Keratinocyte (primary cell): ENCODE measurements around the gene IPMK. TPM values are rescaled to one million over a fixed set of nuclear protein-coding genes. Genes with fewer than 3 reads are reported as not detected.

Experiments
- DNase-seq: peaks from one replicate; pipeline ENCODE4 v3.0.0-alpha.2; 2011; ENCODE audit warnings: low read depth, missing footprints, low spot score
- FAIRE-seq: peaks from 2 replicates; lab custom pipeline; 2011; peaks lifted over from hg19 to GRCh38; lab: Jason Lieb, UNC
- H2AFZ ChIP-seq: 2 replicates; pipeline ENCODE4 v1.6.0; 2012; ENCODE audit warnings: low read length, control low read depth, inconsistent platforms; ENCODE audit not compliant: control insufficient read depth
- H3K27ac ChIP-seq: 2 replicates; pipeline ENCODE4 v1.5.1; 2011; ENCODE audit warnings: low read length; ENCODE audit not compliant: control insufficient read depth, insufficient read depth
- H3K27me3 ChIP-seq: 3 replicates; pipeline ENCODE4 v1.6.0; 2011; ENCODE audit warnings: low read length; ENCODE audit not compliant: control insufficient read depth, insufficient read depth; ENCODE audit errors: extremely low read depth
- H3K36me3 ChIP-seq, 2 experiments: 2 replicates in 1 of 2; 3 replicates in 1 of 2; pipeline ENCODE4 v1.5.1; 2011; ENCODE audit warnings: low read length in 2 of 2, mild to moderate bottlenecking in 1 of 2; ENCODE audit not compliant: control insufficient read depth in 2 of 2, insufficient read depth in 2 of 2; ENCODE audit errors: extremely low read depth in 1 of 2
- H3K4me1 ChIP-seq: 3 replicates; pipeline ENCODE4 v1.5.1; 2011; ENCODE audit warnings: low read length; ENCODE audit not compliant: control insufficient read depth, insufficient read depth; ENCODE audit errors: extremely low read depth
- H3K4me2 ChIP-seq: 3 replicates; pipeline ENCODE4 v1.6.0; 2011; ENCODE audit warnings: low read depth, low read length; ENCODE audit not compliant: control insufficient read depth, insufficient read depth; ENCODE audit errors: extremely low read depth
- H3K4me3 ChIP-seq, 3 experiments: fragments of 200-600 bp in 1 of 3; sonication (generic) in 1 of 3; 2 replicates in 2 of 3; 3 replicates in 1 of 3; pipeline ENCODE4 v1.5.1; 2011 to 2016; ENCODE audit warnings: low read length in 3 of 3, mild to moderate bottlenecking in 3 of 3, control low read depth in 2 of 3, inconsistent platforms in 1 of 3, low read depth in 1 of 3, mixed read lengths in 1 of 3, mixed run types in 1 of 3, moderate library complexity in 1 of 3; ENCODE audit not compliant: control insufficient read depth in 2 of 3, insufficient read depth in 2 of 3; ENCODE audit errors: extremely low read depth in 1 of 3
- H3K79me2 ChIP-seq: 2 replicates; pipeline ENCODE4 v1.6.0; 2012; ENCODE audit warnings: low read length; ENCODE audit not compliant: control insufficient read depth, insufficient read depth
- H3K9ac ChIP-seq: 3 replicates; pipeline ENCODE4 v1.6.0; 2011; ENCODE audit warnings: low read length; ENCODE audit not compliant: control insufficient read depth, insufficient read depth; ENCODE audit errors: extremely low read depth
- H3K9me1 ChIP-seq: 3 replicates; pipeline ENCODE4 v1.6.0; 2011; ENCODE audit warnings: low read length; ENCODE audit not compliant: control insufficient read depth, insufficient read depth; ENCODE audit errors: extremely low read depth
- H3K9me3 ChIP-seq: 2 replicates; pipeline ENCODE4 v1.5.1; 2012; ENCODE audit warnings: low read depth, low read length; ENCODE audit not compliant: control insufficient read depth
- H4K20me1 ChIP-seq: 3 replicates; pipeline ENCODE4 v1.6.0; 2011; ENCODE audit warnings: low read length; ENCODE audit not compliant: control insufficient read depth, insufficient read depth; ENCODE audit errors: extremely low read depth
- CTCF ChIP-seq, 3 experiments: IDR thresholded peaks in 1 of 3; conservative IDR thresholded peaks in 1 of 3; optimal IDR thresholded peaks in 1 of 3; 2 replicates in 2 of 3; 3 replicates in 1 of 3; pipeline versions ENCODE3 to v1.5.1; 2011; ENCODE audit warnings: low read length in 3 of 3, mild to moderate bottlenecking in 3 of 3, moderate library complexity in 2 of 3, control low read depth in 1 of 3, inconsistent platforms in 1 of 3; ENCODE audit not compliant: insufficient read depth in 2 of 3; ENCODE audit errors: extremely low read depth in 1 of 3
- EZH2 ChIP-seq: IDR thresholded peaks from one replicate; pipeline ENCODE4 v1.6.1; 2012; ENCODE audit warnings: inconsistent platforms, mild to moderate bottlenecking, low read length, moderate library complexity
- dilution Hi-C: fragments of 300-500 bp; cut with MboI; formaldehyde crosslinking; loops from one replicate; pipeline ENCODE4 v1.7.0; 2020; ENCODE audit warnings: low sequenced_read_pairs; ENCODE audit not compliant: extremely low pct_ligation_motif_present
- polyA plus RNA-seq, 5 experiments: library from polyadenylated mRNA; depleted of rRNA in 3 of 5; stranded (reverse) in 3 of 5; stranded (forward) in 1 of 5; unstranded in 1 of 5; fragments of >200 nt; gene quantifications; 1 replicate in 1 of 5; 2 replicates in 3 of 5; 3 replicates in 1 of 5; pipeline versions ENCODE4 v1.2.1 to v1.2.3, GENCODE V29; 2011 to 2012; ENCODE audit warnings: missing spikeins in 2 of 5, low read depth in 1 of 5, low replicate concordance in 1 of 5

Gene IPMK
- polyA plus RNA-seq, 1 donor (not counting 4 experiments of a cell fraction or from before 2014, with no cell fraction given), result 4.5 TPM

GRCh38 chr10:58219875-58220274 is 47.8 kb downstream of the IPMK start:
- no peaks in the 10 kb centered on the region for H3K4me1 ChIP-seq
- no peaks in the 10 kb centered on the region for H3K36me3 ChIP-seq
- no peak for DNase-seq
- H3K4me2 ChIP-seq, result no peak overlapping the region
- H3K9me1 ChIP-seq, result no peaks in the 10 kb centered on the region
- dilution Hi-C loops, result no loop called here
- TF ChIP-seq CTCF (optimal IDR thresholded peaks at IDR 0.05 in 1 of 3, IDR thresholded peaks at IDR 0.05 in 1 of 3, conservative IDR thresholded peaks at IDR 0.05 in 1 of 3; ENCODE audit: extremely low read depth in 1 of 3, insufficient read depth in 2 of 3, low read length in 3 of 3), result no peak
- no peak for TF ChIP-seq EZH2
- no peak overlapping the region for H3K9ac ChIP-seq
- no peaks in the 10 kb centered on the region for H3K27me3 ChIP-seq
- H3K4me3 ChIP-seq, result no peak overlapping the region
- H3K79me2 ChIP-seq, result no peaks in the 10 kb centered on the region
- no peak for FAIRE-seq
- no peaks in the 10 kb centered on the region for H4K20me1 ChIP-seq
- H3K27ac ChIP-seq, result no peak overlapping the region
- no peak overlapping the region for H2AFZ ChIP-seq
- H3K9me3 ChIP-seq, result no peaks in the 10 kb centered on the region

- no peak overlapping the region for H3K27ac ChIP-seq
- H3K27me3 ChIP-seq, result no peaks in the 10 kb centered on the region
- no peaks in the 10 kb centered on the region for H3K9me3 ChIP-seq
- no peaks in the 10 kb centered on the region for H3K79me2 ChIP-seq
- H3K9ac ChIP-seq, result no peak overlapping the region
- no peaks in the 10 kb centered on the region for H3K9me1 ChIP-seq
- H4K20me1 ChIP-seq, result no peaks in the 10 kb centered on the region
- FAIRE-seq (no peak), DNase-seq (no peak)
- H3K4me3 ChIP-seq, result no peak overlapping the region
- no peaks in the 10 kb centered on the region for H3K36me3 ChIP-seq
- dilution Hi-C loops, result no loop called here
- H2AFZ ChIP-seq, result no peak overlapping the region
- TF ChIP-seq CTCF (optimal IDR thresholded peaks at IDR 0.05 in 1 of 3, IDR thresholded peaks at IDR 0.05 in 1 of 3, conservative IDR thresholded peaks at IDR 0.05 in 1 of 3; ENCODE audit: extremely low read depth in 1 of 3, insufficient read depth in 2 of 3, low read length in 3 of 3) (no peak), EZH2 (no peak)
- H3K4me1 ChIP-seq, result no peaks in the 10 kb centered on the region
- H3K4me2 ChIP-seq, result no peak overlapping the region
Measured at GRCh38 chr10:58217612-58218011, 50.1 kb downstream of the IPMK start.
